Measurements from ENCODE around the gene SLC39A3.

Gene SLC39A3

DNA sequence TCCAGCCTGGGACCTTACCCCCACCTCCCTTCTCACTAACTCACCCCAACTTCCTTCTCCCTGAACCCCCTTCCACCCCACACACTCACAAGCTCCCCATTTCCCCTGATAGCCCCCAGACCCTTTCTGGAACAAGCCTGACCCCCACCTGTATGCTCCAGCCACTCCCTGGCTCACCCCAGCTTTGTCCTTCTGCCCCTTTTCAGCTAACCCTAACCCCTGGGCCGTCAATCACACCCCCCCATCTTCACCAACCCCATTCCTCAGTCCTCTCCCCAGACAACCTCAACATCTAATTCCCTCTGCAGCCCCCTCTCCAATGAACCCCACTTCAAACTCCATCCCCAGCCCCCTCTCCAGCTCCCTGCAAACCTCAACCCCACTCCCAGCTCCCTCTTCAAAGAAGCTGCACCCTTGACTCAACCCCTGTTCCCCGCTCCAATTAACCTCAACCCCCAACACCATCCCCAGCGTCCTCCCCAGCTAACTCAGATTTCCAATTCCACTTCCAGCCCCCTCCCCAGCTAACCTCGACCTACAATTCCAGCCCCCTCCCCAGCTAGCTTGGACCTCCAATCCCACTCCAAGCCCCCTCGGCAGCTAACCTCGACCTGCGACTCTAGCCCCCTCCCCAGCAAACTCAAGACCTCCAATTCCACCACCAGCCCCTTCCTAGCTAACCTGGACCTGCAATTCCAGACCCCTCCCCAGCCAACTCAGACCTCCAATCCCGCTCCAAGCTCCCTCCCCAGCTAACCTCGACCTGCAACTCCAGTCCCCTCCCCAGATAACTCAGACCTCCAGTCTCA, 38.3 kb downstream of the SLC39A3 start:
- no peak for DNase-seq

DNA sequence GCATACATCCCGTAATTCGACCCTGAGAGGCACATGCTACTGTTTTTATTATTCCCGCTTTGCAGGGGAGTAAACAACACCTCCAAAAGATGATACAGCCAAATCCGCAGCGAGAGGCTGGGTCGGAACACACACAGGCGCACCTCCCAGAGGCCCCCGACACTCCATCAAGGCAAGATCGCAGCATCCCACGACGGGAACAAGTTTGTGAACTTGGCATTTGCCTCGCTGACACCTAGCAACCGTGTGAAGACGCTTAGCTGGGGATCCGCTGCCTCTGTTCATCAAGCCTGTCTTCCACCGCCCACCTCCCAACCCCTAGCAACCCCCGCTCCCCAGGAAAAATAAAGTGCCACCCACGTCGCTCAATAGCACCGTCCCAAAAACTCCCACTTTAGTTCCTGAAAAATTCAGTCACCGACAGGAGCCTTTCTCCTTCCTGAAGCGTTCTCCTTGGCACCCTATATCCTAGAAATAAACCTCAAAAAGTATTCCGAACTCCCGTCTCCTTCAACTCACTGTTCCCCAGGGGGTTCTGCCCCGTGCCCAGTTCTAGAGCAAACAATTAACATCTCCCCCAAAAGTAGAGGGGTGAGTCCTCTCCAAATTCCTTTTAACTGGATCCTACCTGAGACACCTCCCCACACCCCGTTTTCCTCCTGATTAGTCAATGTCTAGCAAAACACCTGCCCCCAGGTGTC, 39.0 kb downstream of the SLC39A3 start:
- no peak for DNase-seq

DNA sequence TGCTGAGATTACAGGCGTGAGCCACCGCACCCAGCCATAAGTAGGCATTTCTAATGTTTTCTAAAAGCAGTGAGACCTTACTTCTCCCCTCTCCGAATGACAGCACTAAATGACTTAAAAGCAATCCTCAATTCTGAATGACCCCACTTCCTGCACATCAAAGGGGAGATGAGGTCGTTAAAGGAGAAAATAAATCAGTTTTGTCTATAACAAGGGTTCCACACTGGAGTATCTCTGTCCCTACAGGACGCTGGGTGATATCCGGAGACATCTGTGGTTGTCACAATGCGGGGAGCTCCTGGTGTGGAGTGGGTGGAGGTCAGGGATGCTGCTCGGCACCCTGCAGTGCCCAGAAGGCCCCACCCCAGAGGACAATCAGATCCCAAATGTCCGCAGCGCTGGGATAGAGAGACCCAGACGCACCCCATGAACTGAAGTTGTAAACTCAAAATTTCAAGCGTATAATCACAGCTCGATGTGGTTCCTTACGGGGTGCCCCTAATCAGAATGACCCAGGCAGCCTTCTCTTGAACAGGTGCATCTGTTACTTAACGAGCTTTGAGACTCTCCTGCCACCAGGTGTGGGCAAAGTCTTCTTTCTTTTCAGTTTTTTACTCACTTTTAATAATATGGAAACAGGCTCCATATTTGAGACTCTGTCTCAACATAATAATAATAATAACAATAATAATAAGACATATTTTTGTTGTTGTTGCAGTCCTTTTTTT, 40.2 kb downstream of the SLC39A3 start:
- DNase-seq: no peak

DNA sequence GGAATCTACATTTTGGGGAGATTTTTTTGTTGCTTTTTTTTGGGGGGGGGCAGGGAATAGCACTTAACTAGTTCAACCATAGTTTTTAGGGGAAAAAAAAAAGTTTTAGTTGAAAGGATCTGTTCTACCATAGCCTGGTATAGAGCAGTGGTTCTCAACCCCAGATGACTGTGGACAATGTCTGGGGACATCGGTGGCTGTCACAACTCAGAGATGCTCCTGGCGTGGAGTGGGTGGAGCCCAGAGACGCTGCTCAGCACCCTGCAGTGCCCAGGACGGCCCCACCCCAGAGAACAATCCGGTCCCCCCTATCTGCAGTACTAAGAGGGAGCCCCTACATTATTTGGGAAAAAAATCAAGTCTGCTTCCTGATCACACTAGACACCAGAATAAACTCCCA, 45.6 kb downstream of the SLC39A3 start:
- DNase-seq: no peak

DNA sequence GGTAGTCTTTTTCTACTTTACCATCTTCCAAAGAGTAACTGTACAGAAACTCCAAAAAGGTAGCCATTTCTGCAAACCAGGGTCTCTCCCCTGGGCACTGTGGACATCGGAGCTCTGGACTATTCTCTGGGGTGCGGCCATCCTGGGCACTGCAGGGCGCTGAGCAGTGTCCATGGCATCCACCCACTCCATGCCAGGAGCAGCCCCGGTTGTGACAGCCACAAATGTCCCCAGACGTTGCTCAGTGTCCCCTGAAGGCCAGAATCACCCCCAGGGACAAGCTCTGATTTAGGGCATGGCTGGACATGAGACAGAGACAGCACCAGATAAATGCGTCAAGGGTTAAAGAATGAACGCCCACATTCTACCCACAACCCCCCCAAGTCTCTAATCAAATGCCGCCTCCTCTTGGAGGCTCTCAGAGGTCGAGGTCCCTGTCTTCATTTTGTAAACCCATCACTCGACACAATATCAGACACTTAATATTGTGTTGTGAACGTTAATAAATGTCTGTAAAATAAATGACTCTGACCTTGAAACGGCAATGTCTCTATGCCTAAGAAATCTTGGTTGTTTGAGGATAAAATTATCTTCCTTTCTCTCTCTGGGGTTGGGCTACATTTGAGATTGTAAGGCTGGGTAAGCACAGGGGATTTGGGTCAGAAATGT, 46.2 kb downstream of the SLC39A3 start:
- DNase-seq: no peak

GRCh38 chr19:2691951-2692350, 47.9 kb downstream of the SLC39A3 start:
- DNase-seq: no peak

DNA sequence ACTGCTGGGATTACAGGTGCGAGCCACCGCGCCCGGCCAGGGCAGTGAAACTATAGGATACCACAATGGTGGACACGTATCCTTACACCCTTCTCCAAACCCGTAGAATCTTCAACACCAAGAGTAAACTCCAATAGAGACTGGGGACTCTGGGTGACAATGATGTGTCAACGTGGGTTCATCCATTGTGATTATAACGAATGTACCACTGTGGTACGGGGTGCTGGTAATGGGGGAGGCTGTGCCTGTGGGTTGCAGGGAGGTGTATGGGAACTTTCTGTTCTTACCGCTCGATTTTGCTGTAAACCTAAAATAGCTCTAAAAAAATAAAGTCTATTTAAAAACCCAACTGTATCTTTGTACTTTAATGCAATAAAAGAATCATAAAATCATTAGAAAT, 49.0 kb downstream of the SLC39A3 start:
- DNase-seq: no peak

GRCh38 chr19:2686360-2686759, 53.5 kb downstream of the SLC39A3 start:
- no peak for DNase-seq

GRCh38 chr19:2685204-2685704, 54.6 kb downstream of the SLC39A3 start:
- no peak for DNase-seq

- no peak for DNase-seq
Observed at GRCh38 chr19:2683430-2684003, 56.3 kb downstream of the SLC39A3 start.
